Transverse colon (tissue), 3 donors: ENCODE data around the gene PPM1N.

Experiments
- POLR2A ChIP-seq: fragments of 450-650 bp; IDR thresholded peaks from one replicate; pipeline ENCODE4 v1.6.1; 2016; ENCODE audit warnings: antibody characterized with exemption, mild to moderate bottlenecking, moderate library complexity
- TF ChIP-seq, protein P1 (sequence below), 5 experiments: fragments of 200-600 bp in 3 of 5; fragments of 450-650 bp in 2 of 5; sonication (generic) in 3 of 5; IDR thresholded peaks; 1 replicate in 2 of 5; 2 replicates in 3 of 5; pipeline ENCODE4 v1.5.1; 2016 to 2017; ENCODE audit warnings: antibody characterized with exemption in 5 of 5, inconsistent platforms in 3 of 5, mild to moderate bottlenecking in 2 of 5, moderate library complexity in 1 of 5

DNA sequence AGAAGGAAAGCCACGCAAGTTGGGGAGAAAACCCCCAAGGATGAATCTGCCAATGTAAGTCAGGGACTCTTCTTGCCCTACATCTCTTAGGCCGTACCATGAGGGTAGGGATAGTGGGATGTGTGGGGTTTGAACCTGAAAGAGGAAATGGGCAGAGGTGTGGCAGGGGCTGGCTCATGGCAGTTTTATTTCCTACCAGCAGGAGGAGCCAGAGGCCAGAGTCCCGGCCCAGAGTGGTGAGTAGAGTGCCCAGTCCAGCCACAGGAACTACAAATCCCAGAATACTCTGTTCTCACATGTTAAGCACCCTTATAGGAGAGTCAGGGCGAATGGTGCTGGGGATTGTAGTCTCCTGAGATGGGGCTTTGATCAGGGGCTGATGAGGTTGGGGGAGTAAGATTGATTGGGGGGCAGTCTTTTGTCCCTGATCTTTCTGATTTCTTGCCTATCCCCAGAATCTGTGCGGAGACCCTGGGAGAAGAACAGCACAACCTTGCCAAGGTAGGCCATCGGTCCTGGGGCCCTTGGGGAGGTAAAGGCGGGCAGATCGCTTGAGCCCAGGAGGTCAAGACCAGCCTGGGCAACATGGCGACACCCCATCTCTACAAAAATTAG lies 25.5 kb downstream of the PPM1N start:
- TF ChIP-seq, protein P1, sequence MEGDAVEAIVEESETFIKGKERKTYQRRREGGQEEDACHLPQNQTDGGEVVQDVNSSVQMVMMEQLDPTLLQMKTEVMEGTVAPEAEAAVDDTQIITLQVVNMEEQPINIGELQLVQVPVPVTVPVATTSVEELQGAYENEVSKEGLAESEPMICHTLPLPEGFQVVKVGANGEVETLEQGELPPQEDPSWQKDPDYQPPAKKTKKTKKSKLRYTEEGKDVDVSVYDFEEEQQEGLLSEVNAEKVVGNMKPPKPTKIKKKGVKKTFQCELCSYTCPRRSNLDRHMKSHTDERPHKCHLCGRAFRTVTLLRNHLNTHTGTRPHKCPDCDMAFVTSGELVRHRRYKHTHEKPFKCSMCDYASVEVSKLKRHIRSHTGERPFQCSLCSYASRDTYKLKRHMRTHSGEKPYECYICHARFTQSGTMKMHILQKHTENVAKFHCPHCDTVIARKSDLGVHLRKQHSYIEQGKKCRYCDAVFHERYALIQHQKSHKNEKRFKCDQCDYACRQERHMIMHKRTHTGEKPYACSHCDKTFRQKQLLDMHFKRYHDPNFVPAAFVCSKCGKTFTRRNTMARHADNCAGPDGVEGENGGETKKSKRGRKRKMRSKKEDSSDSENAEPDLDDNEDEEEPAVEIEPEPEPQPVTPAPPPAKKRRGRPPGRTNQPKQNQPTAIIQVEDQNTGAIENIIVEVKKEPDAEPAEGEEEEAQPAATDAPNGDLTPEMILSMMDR (IDR thresholded peaks at IDR 0.05) = peak; percentile 82 to 97 (median 92)
- TF ChIP-seq POLR2A = no peak
